DLD1 (cell line): ENCODE measurements around the gene PSME4.
"Not testable (repeated sequence)": the region's sequence is repeated elsewhere in the genome, so short reads cannot be mapped to it uniquely, and the experiment has no call there.

ENCODE experiments used
- in situ Hi-C: cut with HindIII; loops from 2 replicates; pipeline ENCODE4 v1.10.0; 2017; ENCODE audit warnings: low sequenced_read_pairs

Gene PSME4

GRCh38 chr2:53969285-53969967 lies 1.4 kb downstream of the PSME4 start:
- in situ Hi-C loops: no loop called here

DNA sequence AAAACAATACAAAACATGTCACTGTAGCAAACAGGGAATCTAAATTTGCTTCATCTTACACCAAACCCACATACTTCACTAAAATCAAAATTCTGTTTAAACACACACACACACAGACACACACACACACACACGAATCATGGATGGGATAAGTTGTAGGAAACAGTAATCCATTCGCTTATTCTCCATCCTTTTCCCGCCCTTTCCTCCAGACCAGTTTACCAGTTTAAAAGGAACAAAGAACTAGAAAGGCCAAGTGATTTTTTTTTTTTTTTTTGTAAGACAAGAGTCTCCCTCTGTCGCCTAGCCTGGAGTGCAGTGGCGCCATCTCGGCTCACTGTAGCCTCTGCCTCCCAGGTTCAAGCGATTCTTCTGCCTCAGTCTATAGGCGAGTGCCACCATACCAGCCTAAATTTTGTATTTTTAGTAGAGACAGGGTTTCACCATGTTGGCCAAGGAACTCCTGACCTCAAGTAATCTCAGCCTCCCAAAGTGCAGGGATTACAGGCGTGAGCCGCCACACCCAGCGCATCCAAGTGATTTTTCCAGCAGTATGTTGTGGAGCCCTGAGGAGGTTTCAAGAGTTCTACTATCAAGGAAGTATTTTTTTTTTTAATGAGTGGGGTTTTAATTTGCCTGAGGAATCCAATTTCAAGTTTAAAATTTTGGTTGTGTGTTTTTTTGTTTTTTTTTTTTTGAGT lies 5.7 kb downstream of the PSME4 start:
- in situ Hi-C loops: no loop called here

DNA sequence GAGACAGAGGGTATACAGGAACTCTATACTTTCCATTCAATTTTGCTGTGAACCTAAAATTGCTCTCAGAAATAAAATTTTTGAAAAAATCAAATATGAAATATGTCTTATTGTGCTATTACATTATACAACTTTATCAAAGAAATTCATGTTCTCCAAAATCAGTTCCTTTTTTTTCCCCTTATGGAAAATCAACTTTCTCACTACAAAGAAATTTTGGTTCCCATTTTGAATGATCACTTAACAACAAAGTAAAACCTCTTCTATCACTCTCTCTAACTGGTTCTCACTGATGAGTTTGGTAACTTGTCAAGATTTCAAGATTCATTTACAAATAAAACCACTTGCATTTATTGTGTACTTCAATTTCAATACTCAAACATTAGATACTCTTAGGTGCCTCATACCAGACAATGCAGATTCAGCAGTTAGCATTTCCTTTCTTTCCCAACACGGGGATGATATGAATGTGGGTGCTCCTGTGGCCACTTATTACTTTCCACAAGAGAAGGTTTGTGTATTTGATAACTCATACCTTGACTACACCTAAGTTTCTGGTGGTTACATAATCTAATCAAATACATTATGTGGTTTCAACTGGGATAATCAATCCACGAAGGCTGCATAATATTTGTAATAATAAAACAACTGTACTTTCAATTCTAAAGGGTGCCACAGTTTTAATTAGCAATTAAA lies 6.4 kb downstream of the PSME4 start:
- in situ Hi-C loops: no loop called here

DNA sequence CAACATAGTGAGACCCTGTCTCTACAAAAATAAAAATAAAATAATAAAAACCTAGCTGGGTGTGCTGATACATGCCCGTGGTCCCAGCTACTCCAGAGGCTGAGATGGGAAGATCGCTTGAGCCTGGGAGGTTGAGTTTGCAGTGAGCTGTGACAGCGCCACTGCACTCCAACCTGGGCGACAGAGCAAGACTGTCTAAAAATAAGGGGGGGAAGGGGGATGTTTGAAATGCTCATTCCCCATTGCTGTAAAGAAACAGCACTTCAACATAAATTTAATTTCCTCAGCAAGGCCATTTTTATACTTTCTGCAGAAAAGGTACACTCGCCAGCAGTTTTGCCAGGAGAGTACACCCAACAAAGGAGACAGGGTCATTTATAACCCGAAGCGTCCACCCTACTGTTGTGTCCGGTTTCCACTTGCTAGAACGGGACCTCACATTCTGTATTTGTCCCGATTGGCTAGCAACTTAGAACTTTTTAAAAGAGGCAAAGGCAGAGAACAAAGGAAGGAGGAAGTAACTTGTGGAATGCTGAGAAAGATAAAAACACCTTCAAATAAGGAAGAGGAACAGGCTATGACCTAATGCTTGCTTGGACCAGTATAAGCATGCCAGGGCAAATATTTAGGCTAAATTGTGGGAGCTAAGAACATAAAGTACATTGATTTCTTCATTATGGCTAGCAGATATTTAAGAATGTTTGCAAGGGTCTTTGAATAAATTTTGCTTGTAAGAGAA lies 9.1 kb downstream of the PSME4 start:
- in situ Hi-C loops: not testable (repeated sequence)

GRCh38 chr2:53960476-53960875 lies 10.3 kb downstream of the PSME4 start:
- in situ Hi-C loops: no loop called here

DNA sequence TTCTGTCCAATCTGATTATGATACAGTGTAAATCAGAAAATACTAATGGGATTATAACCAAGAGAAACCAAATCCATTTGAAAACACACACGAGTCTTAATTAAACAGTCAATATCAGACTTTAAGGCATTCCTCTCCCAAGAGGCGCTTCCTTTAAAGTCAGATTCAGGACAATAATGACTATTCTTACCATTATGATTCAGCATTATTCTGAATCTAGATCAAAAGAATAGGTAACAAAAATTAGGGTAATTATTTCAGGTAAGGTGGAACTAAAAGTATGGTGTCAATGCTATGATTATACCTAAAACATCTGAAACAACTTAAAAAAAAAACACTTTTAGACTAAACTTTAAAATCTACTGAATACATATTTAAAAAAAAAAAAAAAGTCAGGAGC lies 12.3 kb downstream of the PSME4 start:
- in situ Hi-C loops: no loop called here

DNA sequence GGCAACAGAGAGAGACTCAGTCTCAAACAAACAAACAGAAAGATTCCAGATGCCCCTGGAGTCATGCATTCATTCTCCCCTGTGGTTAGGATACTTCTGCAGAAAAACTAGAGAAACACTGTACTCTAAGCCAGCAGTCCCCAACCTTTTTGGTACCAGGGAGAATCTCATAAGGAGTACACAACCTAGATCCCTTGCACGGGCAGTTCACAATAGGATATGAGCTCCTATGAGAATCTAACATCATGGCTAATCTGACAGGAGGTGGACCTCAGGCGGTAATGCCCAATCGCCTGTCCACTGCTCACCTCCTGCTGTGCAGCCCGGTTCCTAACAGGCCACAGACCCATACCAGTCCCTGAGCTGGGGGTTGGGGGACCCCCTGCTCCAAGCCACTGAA lies 18.3 kb downstream of the PSME4 start:
- in situ Hi-C loops: no loop called here

DNA sequence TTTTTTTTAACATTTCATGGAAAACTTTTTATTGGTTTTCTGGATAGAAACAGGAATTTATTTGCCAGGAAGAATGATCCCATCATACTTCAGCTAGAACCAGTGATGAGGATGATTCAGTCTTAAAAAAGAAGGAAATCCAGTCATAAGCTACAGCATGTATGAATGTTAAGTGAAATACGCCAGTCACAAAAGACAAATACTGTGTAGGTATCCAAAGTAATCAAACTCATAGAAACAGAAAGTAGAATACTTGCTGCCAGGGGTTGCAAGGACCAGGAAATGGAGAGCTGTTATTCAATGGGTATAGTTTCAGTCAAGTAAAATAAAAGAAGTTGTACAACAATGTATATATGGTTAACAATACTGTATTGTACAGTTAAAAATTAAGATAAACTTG lies 21.3 kb downstream of the PSME4 start:
- in situ Hi-C loops: no loop called here

GRCh38 chr2:53945538-53945937 lies 25.3 kb downstream of the PSME4 start:
- in situ Hi-C loops: no loop called here

- in situ Hi-C loops: no loop called here
These were observed 26.3 kb downstream of the PSME4 start for GRCh38 chr2:53944542-53944941.

- in situ Hi-C loops: no loop called here
These were observed 28.5 kb downstream of the PSME4 start for GRCh38 chr2:53942280-53942679.

- in situ Hi-C loops: no loop called here
These were observed 29.0 kb downstream of the PSME4 start for GRCh38 chr2:53941749-53942148.

DNA sequence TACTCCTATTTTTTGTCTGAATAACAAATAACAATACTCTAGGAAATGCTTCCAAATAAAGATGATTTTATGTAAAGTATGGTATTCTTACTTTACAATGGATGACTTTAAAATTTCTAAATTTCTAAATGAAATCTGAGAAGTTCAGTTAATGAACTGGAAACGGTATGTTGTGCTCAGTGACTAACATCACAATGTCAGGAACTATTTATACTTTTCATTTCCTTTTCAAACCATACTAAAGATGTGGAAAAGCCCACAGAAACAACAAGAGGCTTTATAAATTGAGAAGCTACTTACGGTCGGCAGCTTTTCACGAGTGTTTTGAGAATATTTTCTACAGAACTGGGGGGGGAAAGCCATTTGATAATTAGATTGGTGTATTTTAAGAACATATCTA lies 31.1 kb downstream of the PSME4 start:
- in situ Hi-C loops: no loop called here

GRCh38 chr2:53938904-53939303 lies 31.9 kb downstream of the PSME4 start:
- in situ Hi-C loops: no loop called here

GRCh38 chr2:53933329-53933728 lies 37.5 kb downstream of the PSME4 start:
- in situ Hi-C loops: no loop called here

GRCh38 chr2:53926321-53926720 lies 44.5 kb downstream of the PSME4 start:
- in situ Hi-C loops: not testable (repeated sequence)

DNA sequence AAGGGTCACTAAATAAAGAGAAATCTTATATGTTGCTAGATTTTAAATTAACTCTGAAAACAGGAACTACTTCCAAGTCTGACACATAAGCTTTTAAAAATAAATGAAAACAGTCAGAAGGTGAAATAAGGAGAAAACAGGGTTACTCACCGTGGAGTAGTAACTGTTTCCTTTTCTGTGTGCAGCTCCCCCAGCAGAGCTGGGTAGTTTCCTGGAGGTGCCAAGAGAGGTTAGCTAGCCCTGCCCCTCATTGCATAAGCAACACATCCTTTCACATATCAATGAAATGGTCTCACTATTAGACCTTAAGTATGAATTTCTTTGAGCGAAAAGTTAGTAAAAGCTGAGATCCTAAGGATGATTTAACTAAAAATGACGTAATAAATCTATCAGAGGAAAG lies 57.1 kb downstream of the PSME4 start:
- in situ Hi-C loops: no loop called here

DNA sequence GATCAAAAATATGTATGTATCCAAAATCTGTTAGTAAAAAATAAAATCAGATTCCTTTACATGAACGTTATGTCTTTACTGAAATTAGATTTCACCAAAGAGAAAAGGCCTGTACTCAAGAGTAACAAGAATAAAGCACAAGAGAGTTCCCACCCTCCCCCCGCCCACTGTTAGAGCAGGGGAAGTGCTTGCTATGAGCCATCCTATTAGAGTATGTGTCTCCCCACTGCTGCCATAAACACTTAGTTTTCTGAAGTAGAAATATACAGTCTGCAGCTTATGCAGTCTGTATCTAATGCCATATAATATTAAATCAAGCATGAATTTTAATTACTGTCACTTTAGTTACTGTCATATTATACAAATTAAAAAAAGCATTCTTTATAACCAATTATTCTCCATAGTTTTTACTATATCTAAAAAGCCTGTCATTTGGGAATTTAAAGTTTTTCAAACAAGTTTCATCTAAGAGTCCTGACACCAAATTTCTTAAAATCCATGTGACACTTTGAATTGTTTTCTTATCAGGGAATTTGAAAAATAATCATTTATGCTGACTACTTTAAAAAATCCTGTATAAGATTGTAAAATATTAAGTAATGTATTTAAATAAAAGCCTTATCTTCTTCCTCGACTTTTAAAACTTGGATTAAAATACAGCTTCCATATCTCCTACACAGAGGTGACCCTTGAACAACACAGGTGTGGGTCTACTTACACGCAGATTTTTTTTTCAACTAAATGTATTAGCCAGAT lies 59.2 kb downstream of the PSME4 start:
- in situ Hi-C loops: no loop called here

- in situ Hi-C loops: no loop called here
These were observed 63.2 kb downstream of the PSME4 start for GRCh38 chr2:53907582-53907981.

DNA sequence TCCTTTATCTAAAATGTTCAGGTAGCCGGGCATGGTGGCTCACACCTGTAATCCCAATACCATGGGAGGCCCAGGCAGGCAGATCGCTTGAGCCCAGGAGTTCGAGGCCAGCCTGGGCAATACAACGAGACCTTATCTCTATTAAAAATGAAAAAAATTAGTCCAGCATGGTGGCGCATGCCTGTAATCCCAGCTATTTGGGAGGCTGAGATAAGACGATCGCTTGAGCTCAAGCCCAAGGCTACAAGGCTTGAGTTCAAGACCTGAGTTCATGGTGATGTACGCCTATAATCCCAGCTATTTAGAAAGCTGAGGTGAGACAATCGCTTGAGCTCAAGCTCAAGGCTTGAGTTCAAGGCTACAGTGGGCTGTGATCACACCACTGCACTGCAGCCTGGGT lies 65.4 kb downstream of the PSME4 start:
- in situ Hi-C loops: no loop called here

DNA sequence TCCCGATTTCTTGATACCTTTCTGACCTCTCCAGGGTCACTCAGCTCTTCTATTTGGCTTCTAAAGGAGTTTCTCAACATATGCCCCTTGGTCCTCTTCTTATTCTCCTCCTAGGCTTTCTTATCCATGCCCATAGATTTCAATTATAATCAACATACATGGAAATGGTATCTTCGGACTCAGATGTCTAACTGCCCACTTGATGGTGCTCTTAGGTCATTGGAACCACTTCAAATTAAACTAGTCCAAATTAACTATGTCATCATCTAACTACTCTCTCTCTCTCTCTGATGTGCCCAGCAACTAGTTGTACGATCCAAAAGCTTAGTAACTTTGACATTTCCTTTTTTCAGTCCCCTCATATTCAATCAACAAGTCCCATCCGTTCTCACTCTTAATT lies 67.8 kb downstream of the PSME4 start:
- in situ Hi-C loops: no loop called here
